IMR-90 (cell line): Measurements from ENCODE around the gene WDR27. TPM values are rescaled to one million over a fixed set of nuclear protein-coding genes. Genes with fewer than 3 reads are reported as not detected.

ENCODE experiments used
- ATAC-seq: fragments of 200-7000 bp; cut with Tn5 transposase; 2 replicates; pipeline ENCODE4 v1.9.1; 2020; ENCODE audit warnings: low read depth, mild to moderate bottlenecking, moderate library complexity
- BruUV-seq: library from RNA; stranded (reverse); fragments of 400-500 nt; replicated peaks from 2 replicates; lab custom pipeline; 2021; lab: Mats Ljungman, UMichigan
- CTCF ChIA-PET: fragments of 300-600 bp; formaldehyde crosslinking; extraction: SDS; loops from one replicate; lab custom pipeline; 2021; ENCODE audit warnings: antibody characterized with exemption; lab: Yijun Ruan, JAX
- POLR2A ChIA-PET: fragments of 300-600 bp; sonication (Branson Sonifier 250); formaldehyde crosslinking; loops from one replicate; lab custom pipeline; 2022; ENCODE audit warnings: antibody characterized with exemption; ENCODE audit not compliant: unreplicated experiment; lab: Charles Lee
- DNase-seq: peaks from one replicate; pipeline ENCODE4 v3.0.0; 2013
- H2AFZ ChIP-seq: replicated peaks from 2 replicates; pipeline ENCODE3; 2013; ENCODE audit warnings: low read length, mild to moderate bottlenecking; ENCODE audit not compliant: poor library complexity
- H2AK5ac ChIP-seq: 2 replicates; pipeline ENCODE4 v1.6.1; 2013; ENCODE audit warnings: low read depth, low read length, inconsistent platforms
- H2AK9ac ChIP-seq: replicated peaks from 2 replicates; pipeline ENCODE3; 2013; ENCODE audit warnings: mild to moderate bottlenecking, low read depth, low read length, moderate library complexity; ENCODE audit not compliant: poor library complexity
- H2BK120ac ChIP-seq: 2 replicates; pipeline ENCODE4 v1.6.1; 2013; ENCODE audit warnings: low read depth, low read length, inconsistent platforms
- H2BK15ac ChIP-seq: 3 replicates; pipeline ENCODE4 v1.6.1; 2013; ENCODE audit warnings: low read depth, low read length, inconsistent platforms
- H2BK20ac ChIP-seq: 2 replicates; pipeline ENCODE4 v1.6.1; 2013; ENCODE audit warnings: low read depth, mild to moderate bottlenecking, inconsistent platforms, low read length, moderate library complexity
- H2BK5ac ChIP-seq: 2 replicates; pipeline ENCODE4 v1.6.1; 2013; ENCODE audit warnings: mild to moderate bottlenecking, low read depth, low read length, inconsistent platforms; ENCODE audit not compliant: poor library complexity, severe bottlenecking
- H3K14ac ChIP-seq: replicated peaks from 2 replicates; pipeline ENCODE4 v1.6.1; 2013; ENCODE audit warnings: low read depth, low read length, inconsistent platforms
- H3K18ac ChIP-seq: 2 replicates; pipeline ENCODE4 v1.6.1; 2013; ENCODE audit warnings: low read depth, low read length, control low read depth
- H3K23ac ChIP-seq: 2 replicates; pipeline ENCODE4 v1.6.1; 2013; ENCODE audit warnings: low read depth, low read length, inconsistent platforms
- H3K27ac ChIP-seq: 2 replicates; pipeline ENCODE4 v1.5.1; 2013; ENCODE audit warnings: mild to moderate bottlenecking, control low read depth, low read length; ENCODE audit not compliant: insufficient read depth
- H3K27me3 ChIP-seq: 2 replicates; pipeline ENCODE4 v1.6.1; 2013; ENCODE audit warnings: low read length; ENCODE audit not compliant: control insufficient read depth, insufficient read depth
- H3K36me3 ChIP-seq: 2 replicates; pipeline ENCODE4 v1.6.1; 2013; ENCODE audit warnings: low read length, mixed read lengths; ENCODE audit not compliant: control insufficient read depth, insufficient read depth
- H3K4ac ChIP-seq: 2 replicates; pipeline ENCODE4 v1.6.1; 2013; ENCODE audit warnings: low read depth, low read length, inconsistent platforms
- H3K4me1 ChIP-seq: 2 replicates; pipeline ENCODE4 v1.6.1; 2013; ENCODE audit warnings: low read length, mixed read lengths; ENCODE audit not compliant: control insufficient read depth, insufficient read depth
- H3K4me2 ChIP-seq: 2 replicates; pipeline ENCODE4 v1.6.1; 2013; ENCODE audit warnings: low read depth, mild to moderate bottlenecking, control low read depth, low read length, moderate library complexity
- H3K4me3 ChIP-seq: 2 replicates; pipeline ENCODE4 v1.5.1; 2013; ENCODE audit warnings: low read depth, mild to moderate bottlenecking, control low read depth, low read length, moderate library complexity; ENCODE audit not compliant: insufficient read depth
- H3K56ac ChIP-seq: 2 replicates; pipeline ENCODE4 v1.6.1; 2013; ENCODE audit warnings: low read length, inconsistent platforms; ENCODE audit not compliant: insufficient read depth; ENCODE audit errors: extremely low read depth
- H3K79me1 ChIP-seq, 2 experiments: 2 replicates each; pipeline ENCODE4 v1.6.1; 2013; ENCODE audit warnings: low read length in 2 of 2, inconsistent platforms in 1 of 2, low read depth in 1 of 2
- H3K9ac ChIP-seq: 2 replicates; pipeline ENCODE4 v1.6.1; 2013; ENCODE audit warnings: low read depth, low read length, control low read depth
- H3K9me1 ChIP-seq: 2 replicates; pipeline ENCODE4 v1.6.1; 2013; ENCODE audit warnings: low read length, inconsistent platforms; ENCODE audit not compliant: insufficient read depth
- H3K9me3 ChIP-seq: 2 replicates; pipeline ENCODE4 v1.6.1; 2013; ENCODE audit warnings: low read length; ENCODE audit not compliant: control insufficient read depth, insufficient read depth
- H4K20me1 ChIP-seq: 2 replicates; pipeline ENCODE4 v1.6.1; 2013; ENCODE audit warnings: low read length, inconsistent platforms; ENCODE audit not compliant: insufficient read depth
- H4K5ac ChIP-seq: 2 replicates; pipeline ENCODE4 v1.6.1; 2013; ENCODE audit warnings: mild to moderate bottlenecking, low read depth, low read length, control low read depth
- H4K8ac ChIP-seq, 2 experiments: 2 replicates each; pipeline ENCODE4 v1.6.1; 2013; ENCODE audit warnings: low read depth in 2 of 2, low read length in 2 of 2, control low read depth in 1 of 2, inconsistent platforms in 1 of 2
- H4K91ac ChIP-seq: 2 replicates; pipeline ENCODE4 v1.6.1; 2013; ENCODE audit warnings: low read depth, low read length, inconsistent platforms; ENCODE audit not compliant: insufficient read depth
- BHLHE40 ChIP-seq: fragments of 150-350 bp; IDR thresholded peaks from 2 replicates; pipeline ENCODE4 v1.6.1; 2016; ENCODE audit warnings: mild to moderate bottlenecking, low read depth, low read length
- CEBPB ChIP-seq: IDR thresholded peaks from 2 replicates; pipeline ENCODE4 v1.6.1; 2012; ENCODE audit warnings: low read depth, low read length, improper control_type of control experiment
- CHD1 ChIP-seq: IDR thresholded peaks from 2 replicates; pipeline ENCODE4 v1.6.1; 2012; ENCODE audit warnings: low read depth, low read length, improper control_type of control experiment
- FOS ChIP-seq: fragments of 150-350 bp; IDR thresholded peaks from 2 replicates; pipeline ENCODE4 v1.6.1; 2016; ENCODE audit warnings: low read depth, low read length
- MAFK ChIP-seq: IDR thresholded peaks from 2 replicates; pipeline ENCODE4 v1.6.1; 2012; ENCODE audit warnings: low read depth, low read length, improper control_type of control experiment
- MAZ ChIP-seq: IDR thresholded peaks from 2 replicates; pipeline ENCODE4 v1.6.1; 2012; ENCODE audit warnings: low read depth, mild to moderate bottlenecking, low read length, improper control_type of control experiment, moderate library complexity, borderline replicate concordance
- MXI1 ChIP-seq: IDR thresholded peaks from 2 replicates; pipeline ENCODE4 v1.6.1; 2012; ENCODE audit warnings: low read depth, mild to moderate bottlenecking, low read length, moderate library complexity, borderline replicate concordance
- NFE2L2 ChIP-seq: fragments of 150-350 bp; IDR thresholded peaks from 2 replicates; pipeline ENCODE4 v1.6.1; 2016; ENCODE audit warnings: low read depth, mild to moderate bottlenecking, low read length
- POLR2A ChIP-seq: IDR thresholded peaks from 2 replicates; pipeline ENCODE4 v1.6.1; 2012; ENCODE audit warnings: mild to moderate bottlenecking, low read depth, low read length
- RAD21 ChIP-seq: IDR thresholded peaks from 2 replicates; pipeline ENCODE4 v1.6.1; 2012; ENCODE audit warnings: low read length, improper control_type of control experiment
- RCOR1 ChIP-seq: IDR thresholded peaks from 2 replicates; pipeline ENCODE4 v1.6.1; 2012; ENCODE audit warnings: mild to moderate bottlenecking, low read length, improper control_type of control experiment; ENCODE audit not compliant: insufficient replicate concordance
- RFX5 ChIP-seq: IDR thresholded peaks from 2 replicates; pipeline ENCODE4 v1.8.0; 2012; ENCODE audit warnings: low read depth, mild to moderate bottlenecking, low read length, moderate library complexity
- SMC3 ChIP-seq: fragments of 150-350 bp; IDR thresholded peaks from 2 replicates; pipeline ENCODE4 v1.6.1; 2016; ENCODE audit warnings: low read depth, mild to moderate bottlenecking, antibody characterized with exemption, low read length, moderate library complexity
- WGBS, 2 experiments: methylation state at CpG; one replicate each; pipeline versions ENCODE4 v1.1.5 to v1.1.7; 2013; ENCODE audit warnings: missing lambda C conversion rate in 2 of 2; ENCODE audit not compliant: insufficient read length in 1 of 2; ENCODE audit errors: extremely low coverage in 2 of 2; 5-methylcytosine and 5-hydroxymethylcytosine counted together
- dilution Hi-C: fragments of 300-500 bp; cut with HindIII; formaldehyde crosslinking; loops from one replicate; pipeline ENCODE4 v1.14.3; 2018; ENCODE audit warnings: low sequenced_read_pairs; ENCODE audit not compliant: unreplicated experiment
- in situ Hi-C: fragments of 300-500 bp; cut with MboI; formaldehyde crosslinking; loops from 3 replicates; pipeline ENCODE4 v1.14.3; 2019; ENCODE audit warnings: low sequenced_read_pairs, inconsistent platforms, mixed read lengths
- intact Hi-C: fragments of 100-400 bp; cut with micrococcal nuclease; formaldehyde crosslinking; loops from 2 replicates; pipeline ENCODE4 v1.10.0; 2022
- polyA plus RNA-seq, 3 experiments: library from polyadenylated mRNA; depleted of rRNA; stranded (reverse); fragments of >200 nt; gene quantifications; 2 replicates each; pipeline ENCODE4 v1.2.3, GENCODE V29; 2012; ENCODE audit warnings: low replicate concordance in 1 of 3
- total RNA-seq: library from RNA; depleted of rRNA; stranded (reverse); fragments of >200 nt; gene quantifications from 2 replicates; pipeline ENCODE4 v1.2.3, GENCODE V29; 2012
- TF ChIP-seq, protein P1 (sequence below): fragments of 150-350 bp; IDR thresholded peaks from 2 replicates; pipeline ENCODE4 v1.6.1; 2017; ENCODE audit warnings: mild to moderate bottlenecking, antibody characterized with exemption, low read length, low read depth
- TF ChIP-seq, protein P2 (sequence below): fragments of 150-350 bp; IDR thresholded peaks from 2 replicates; pipeline ENCODE4 v1.6.1; 2016; ENCODE audit warnings: low read depth, mild to moderate bottlenecking, low read length, moderate library complexity, borderline replicate concordance
- TF ChIP-seq, protein P3 (sequence below): conservative IDR thresholded peaks from 2 replicates; pipeline ENCODE4 v1.5.1; 2012; ENCODE audit warnings: mild to moderate bottlenecking, low read depth, low read length, improper control_type of control experiment

WDR27 gene
- total and polyA plus RNA-seq, 2 of the 4 experiments (the other 2 are of a cell fraction), result 7.0 to 18.5 TPM

DNA sequence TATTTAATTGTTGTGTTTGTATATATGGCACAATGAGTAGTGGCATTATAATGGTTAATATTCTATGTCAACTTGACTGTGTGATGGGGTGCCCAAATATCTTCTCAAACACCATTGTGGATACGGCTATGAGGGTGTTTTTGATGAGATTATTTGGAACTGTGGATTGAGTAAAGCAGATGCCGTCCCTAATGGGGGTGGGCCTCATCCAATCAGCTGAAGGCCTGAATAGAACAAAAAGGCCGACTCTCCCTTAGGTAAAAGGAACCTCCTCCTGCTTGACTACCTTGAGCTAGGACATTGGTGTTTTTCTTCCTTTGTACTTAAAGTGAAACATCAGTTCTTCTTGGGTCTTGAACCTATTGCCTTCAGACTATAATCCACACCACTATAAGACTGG lies 207.8 kb downstream of the WDR27 start:
- H3K27ac ChIP-seq, result no peak overlapping the region
- H3K4me3 ChIP-seq, result no peak overlapping the region
- H3K4me2 ChIP-seq, result no peak overlapping the region
- ChIA-PET CTCF (no interaction called here), POLR2A (no interaction called here)
- in situ Hi-C loops (no loop called here), dilution Hi-C loops (no loop called here), intact Hi-C loops (no loop called here)
- no peak overlapping the region for H3K9ac ChIP-seq
- H2BK120ac ChIP-seq, result no peak overlapping the region
- H3K4ac ChIP-seq, result no peak overlapping the region
- no peaks in the 10 kb centered on the region for H4K20me1 ChIP-seq
- H2BK15ac ChIP-seq, result no peak overlapping the region
- ATAC-seq (no peak), DNase-seq (no peak)
- H3K9me1 ChIP-seq, result 0 out of 2 replicates have a peak, but pooled peaks cover 2% of the 10 kb centered on the region
- no peak overlapping the region for H4K8ac ChIP-seq
- TF ChIP-seq CEBPB, result no peak
- TF ChIP-seq, protein P1, sequence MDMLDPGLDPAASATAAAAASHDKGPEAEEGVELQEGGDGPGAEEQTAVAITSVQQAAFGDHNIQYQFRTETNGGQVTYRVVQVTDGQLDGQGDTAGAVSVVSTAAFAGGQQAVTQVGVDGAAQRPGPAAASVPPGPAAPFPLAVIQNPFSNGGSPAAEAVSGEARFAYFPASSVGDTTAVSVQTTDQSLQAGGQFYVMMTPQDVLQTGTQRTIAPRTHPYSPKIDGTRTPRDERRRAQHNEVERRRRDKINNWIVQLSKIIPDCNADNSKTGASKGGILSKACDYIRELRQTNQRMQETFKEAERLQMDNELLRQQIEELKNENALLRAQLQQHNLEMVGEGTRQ, result no peak
- no peak for TF ChIP-seq RAD21
- TF ChIP-seq MAFK, result no peak
- TF ChIP-seq NFE2L2, result no peak
- TF ChIP-seq RCOR1, result no peak
- TF ChIP-seq MXI1, result no peak
- TF ChIP-seq, protein P2, sequence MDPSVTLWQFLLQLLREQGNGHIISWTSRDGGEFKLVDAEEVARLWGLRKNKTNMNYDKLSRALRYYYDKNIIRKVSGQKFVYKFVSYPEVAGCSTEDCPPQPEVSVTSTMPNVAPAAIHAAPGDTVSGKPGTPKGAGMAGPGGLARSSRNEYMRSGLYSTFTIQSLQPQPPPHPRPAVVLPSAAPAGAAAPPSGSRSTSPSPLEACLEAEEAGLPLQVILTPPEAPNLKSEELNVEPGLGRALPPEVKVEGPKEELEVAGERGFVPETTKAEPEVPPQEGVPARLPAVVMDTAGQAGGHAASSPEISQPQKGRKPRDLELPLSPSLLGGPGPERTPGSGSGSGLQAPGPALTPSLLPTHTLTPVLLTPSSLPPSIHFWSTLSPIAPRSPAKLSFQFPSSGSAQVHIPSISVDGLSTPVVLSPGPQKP, result no peak
- TF ChIP-seq, protein P3, sequence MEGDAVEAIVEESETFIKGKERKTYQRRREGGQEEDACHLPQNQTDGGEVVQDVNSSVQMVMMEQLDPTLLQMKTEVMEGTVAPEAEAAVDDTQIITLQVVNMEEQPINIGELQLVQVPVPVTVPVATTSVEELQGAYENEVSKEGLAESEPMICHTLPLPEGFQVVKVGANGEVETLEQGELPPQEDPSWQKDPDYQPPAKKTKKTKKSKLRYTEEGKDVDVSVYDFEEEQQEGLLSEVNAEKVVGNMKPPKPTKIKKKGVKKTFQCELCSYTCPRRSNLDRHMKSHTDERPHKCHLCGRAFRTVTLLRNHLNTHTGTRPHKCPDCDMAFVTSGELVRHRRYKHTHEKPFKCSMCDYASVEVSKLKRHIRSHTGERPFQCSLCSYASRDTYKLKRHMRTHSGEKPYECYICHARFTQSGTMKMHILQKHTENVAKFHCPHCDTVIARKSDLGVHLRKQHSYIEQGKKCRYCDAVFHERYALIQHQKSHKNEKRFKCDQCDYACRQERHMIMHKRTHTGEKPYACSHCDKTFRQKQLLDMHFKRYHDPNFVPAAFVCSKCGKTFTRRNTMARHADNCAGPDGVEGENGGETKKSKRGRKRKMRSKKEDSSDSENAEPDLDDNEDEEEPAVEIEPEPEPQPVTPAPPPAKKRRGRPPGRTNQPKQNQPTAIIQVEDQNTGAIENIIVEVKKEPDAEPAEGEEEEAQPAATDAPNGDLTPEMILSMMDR, result no peak
- no peak for TF ChIP-seq MAZ
- no peak for TF ChIP-seq CHD1
- TF ChIP-seq BHLHE40, result no peak
- TF ChIP-seq SMC3, result no peak
- no peak for TF ChIP-seq RFX5
- TF ChIP-seq POLR2A, result no peak
- no peak for TF ChIP-seq FOS
- no peaks in the 10 kb centered on the region for H3K36me3 ChIP-seq
- no peak overlapping the region for H4K91ac ChIP-seq
- H2AK5ac ChIP-seq, result no peak overlapping the region
- no peak overlapping the region for H2BK20ac ChIP-seq
- H2AK9ac ChIP-seq, result no peak overlapping the region
- H2BK5ac ChIP-seq, result no peak overlapping the region
- H3K27me3 ChIP-seq, result no peaks in the 10 kb centered on the region
- no peak overlapping the region for H3K14ac ChIP-seq
- no peak overlapping the region for H3K56ac ChIP-seq
- H3K4me1 ChIP-seq, result peaks cover 4% of the 10 kb centered on the region
- peak overlapping the region; percentile 56; the same call in 1 of the 2 replicates for H4K5ac ChIP-seq
- H2AFZ ChIP-seq, result no peak overlapping the region
- no TSS peak for BruUV-seq
- H3K9me3 ChIP-seq, result no peaks in the 10 kb centered on the region
- H3K79me1 ChIP-seq, result no peaks in the 10 kb centered on the region
- no peak overlapping the region for H3K23ac ChIP-seq
- no peak overlapping the region for H3K18ac ChIP-seq
- no CpG with 5 or more reads among the region's 3 CpGs for WGBS, 2 experiments
